Cardiac fibroblast (primary cell): ENCODE results near the gene NBL1.

Experiments
- DNase-seq, 2 donors: peaks; one replicate each; pipeline versions ENCODE4 v3.0.0 to v3.0.0-alpha.2; 2010; ENCODE audit warnings: low read depth in 2 of 2
- H3K4me3 ChIP-seq, 2 donors: replicated peaks in 1 of 2; 1 replicate in 1 of 2; 2 replicates in 1 of 2; pipeline ENCODE4 v1.5.1; 2011; ENCODE audit warnings: low read depth in 2 of 2, low read length in 2 of 2, mild to moderate bottlenecking in 2 of 2, moderate library complexity in 1 of 2
- CTCF ChIP-seq: IDR thresholded peaks from one replicate; pipeline ENCODE4 v1.5.1; 2011; ENCODE audit warnings: low read depth, mild to moderate bottlenecking, low read length, inconsistent platforms

Gene NBL1

GRCh38 chr1:19646377-19647319 is 2.5 kb downstream of the NBL1 start:
- no peak for DNase-seq
- TF ChIP-seq CTCF, result no peak
- H3K4me3 ChIP-seq, result peak overlapping the region; percentile 77

GRCh38 chr1:19647643-19648042 is 3.5 kb downstream of the NBL1 start:
- no peak overlapping the region for H3K4me3 ChIP-seq
- TF ChIP-seq CTCF, result no peak
- peak in 1 of 2 donors; percentile 21 for DNase-seq

- no peak overlapping the region for H3K4me3 ChIP-seq
- no peak for TF ChIP-seq CTCF
- DNase-seq, result no peak
Measured at GRCh38 chr1:19648239-19648638, 4.1 kb downstream of the NBL1 start.

- no peak overlapping the region for H3K4me3 ChIP-seq
- DNase-seq, result peak; percentile 41 to 52
- peak; percentile 11 for TF ChIP-seq CTCF
Measured at GRCh38 chr1:19648689-19649088, 4.6 kb downstream of the NBL1 start.

DNA sequence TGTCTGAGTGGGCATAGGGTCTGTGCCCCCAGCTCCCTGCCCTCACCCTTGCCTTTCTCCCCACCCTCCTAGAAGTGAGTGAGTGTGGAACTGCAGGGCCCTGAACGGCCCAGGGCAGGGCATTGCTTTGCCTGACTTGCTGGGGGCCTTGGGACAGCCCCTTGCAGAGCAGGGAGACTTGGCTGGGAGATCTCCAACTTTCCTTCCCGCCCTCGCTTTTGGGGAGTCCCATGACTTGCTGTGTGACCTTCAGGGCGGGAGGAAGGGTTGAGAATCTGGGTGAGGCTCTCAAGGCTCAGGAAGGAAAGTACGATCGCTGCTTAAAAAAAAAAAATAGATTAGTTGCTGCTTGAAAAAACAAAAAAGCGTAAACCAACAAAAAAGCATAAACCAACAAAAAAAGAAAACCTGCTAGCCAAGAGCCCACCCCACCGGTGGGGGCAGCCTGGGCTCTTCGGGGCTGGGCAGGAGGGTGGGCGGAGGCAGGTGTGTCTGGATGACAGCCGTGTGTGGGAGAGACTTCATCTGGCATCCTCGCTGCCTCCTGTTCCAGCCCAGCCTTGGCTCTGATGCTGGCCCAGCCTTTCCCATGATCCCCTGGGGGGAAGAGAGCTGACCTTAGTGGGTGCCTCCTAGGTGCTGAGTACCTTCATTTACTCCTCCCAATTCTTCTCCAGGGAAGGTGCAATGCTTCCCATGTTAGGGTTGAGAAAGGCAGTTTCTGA is 6.5 kb downstream of the NBL1 start:
- no peak overlapping the region for H3K4me3 ChIP-seq
- peak in 1 of 2 donors; percentile 35 for DNase-seq
- no peak for TF ChIP-seq CTCF

DNA sequence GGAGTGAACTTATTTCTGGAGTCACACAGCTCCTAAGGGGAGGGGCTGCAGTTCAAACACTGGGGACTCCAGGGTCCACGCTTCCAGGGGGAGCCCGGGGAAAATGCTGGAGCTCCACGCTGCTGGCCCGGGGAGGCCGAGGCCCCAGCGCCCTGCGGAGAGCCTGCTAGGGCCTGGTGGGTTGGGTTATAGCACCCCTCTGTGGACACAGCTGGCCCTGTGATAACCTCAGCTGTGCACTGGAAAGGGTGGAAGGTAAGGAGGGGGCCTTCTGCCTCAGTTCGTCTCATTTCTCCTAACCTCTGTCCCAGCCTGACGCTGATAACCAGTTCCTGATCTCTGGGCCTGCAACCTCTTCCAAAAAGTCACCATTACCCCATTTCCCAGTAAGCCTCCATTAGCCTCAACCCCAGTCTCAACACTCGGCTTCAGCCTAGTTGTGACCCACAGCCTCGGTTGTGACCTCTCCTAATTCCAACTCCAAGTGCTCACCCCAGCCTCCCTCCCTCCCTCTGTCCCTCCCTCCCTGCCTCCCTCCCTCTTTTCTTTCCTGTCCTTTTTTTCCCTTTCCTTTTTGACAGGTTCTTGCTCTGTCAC is 7.1 kb downstream of the NBL1 start:
- DNase-seq, result peak; percentile 68 to 70
- H3K4me3 ChIP-seq, result no peak overlapping the region
- TF ChIP-seq CTCF, result peak; percentile 80
